Measurements from ENCODE around the gene LATS2.
"Not testable (repeated sequence)": the region's sequence is repeated elsewhere in the genome, so short reads cannot be mapped to it uniquely, and the experiment has no call there.

Gene LATS2

DNA sequence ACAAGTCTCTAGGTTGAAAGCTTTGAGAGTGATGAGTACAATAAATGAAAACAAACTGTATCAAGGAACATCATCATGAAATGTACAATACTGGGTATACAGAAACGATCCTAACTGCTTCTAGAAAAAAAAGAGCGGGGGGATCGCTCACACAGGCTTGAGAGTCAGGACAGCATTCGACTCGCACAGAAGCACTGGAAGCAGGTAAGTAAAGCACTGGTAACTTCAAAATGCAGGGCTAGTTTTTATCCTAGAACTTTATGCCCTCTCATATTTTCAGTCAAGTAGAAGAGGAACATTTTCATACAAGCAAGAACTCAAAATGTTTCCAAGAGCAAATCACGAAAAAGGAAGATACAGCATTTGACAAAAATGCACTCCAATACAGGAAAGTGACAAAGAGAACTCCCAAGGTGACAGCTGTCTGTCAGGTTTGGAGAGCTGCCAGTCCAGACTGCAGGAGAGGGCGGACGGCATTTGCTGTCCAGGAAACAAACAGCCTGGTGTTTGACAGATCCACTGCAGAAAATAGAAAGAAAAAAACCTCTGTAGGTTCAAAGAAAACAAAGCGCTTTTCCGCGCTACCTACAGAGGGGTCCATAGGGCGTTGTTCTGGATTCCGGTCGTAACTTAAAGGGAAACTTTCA lies 100.6 kb downstream of the LATS2 start:
- DNase-seq (ENCODE audit: low read depth in 2 of 2): no peak

DNA sequence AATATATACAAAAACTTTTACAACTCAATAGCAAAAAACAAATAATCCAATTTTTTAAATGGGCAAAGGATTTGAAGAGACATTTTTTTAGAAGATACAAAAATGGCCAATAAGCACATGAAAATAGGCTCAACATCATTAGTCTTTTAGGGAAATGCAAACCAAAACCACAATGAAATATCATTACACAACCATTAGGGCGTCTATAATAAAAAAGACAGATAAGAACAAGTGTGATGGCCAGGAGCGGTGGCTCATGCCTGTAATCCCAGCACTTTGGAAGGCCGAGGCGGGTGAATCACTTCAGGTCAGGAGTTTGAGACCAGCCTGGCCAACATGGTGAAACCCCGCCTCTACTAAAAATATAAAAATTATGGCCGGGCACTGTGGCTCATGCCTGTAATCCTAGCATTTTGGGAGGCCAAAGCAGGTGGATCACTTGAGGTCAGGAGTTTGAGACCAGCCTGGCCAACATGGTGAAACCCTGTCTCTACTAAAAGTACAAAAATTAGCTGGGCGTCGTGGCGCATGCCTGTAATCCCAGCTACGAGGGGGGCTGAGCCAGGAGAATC lies 104.3 kb downstream of the LATS2 start:
- DNase-seq (ENCODE audit: low read depth in 2 of 2): not testable (repeated sequence)

- no peak for DNase-seq (ENCODE audit: low read depth in 2 of 2)
Observed at GRCh38 chr13:20955496-20955895, 105.9 kb downstream of the LATS2 start.

DNA sequence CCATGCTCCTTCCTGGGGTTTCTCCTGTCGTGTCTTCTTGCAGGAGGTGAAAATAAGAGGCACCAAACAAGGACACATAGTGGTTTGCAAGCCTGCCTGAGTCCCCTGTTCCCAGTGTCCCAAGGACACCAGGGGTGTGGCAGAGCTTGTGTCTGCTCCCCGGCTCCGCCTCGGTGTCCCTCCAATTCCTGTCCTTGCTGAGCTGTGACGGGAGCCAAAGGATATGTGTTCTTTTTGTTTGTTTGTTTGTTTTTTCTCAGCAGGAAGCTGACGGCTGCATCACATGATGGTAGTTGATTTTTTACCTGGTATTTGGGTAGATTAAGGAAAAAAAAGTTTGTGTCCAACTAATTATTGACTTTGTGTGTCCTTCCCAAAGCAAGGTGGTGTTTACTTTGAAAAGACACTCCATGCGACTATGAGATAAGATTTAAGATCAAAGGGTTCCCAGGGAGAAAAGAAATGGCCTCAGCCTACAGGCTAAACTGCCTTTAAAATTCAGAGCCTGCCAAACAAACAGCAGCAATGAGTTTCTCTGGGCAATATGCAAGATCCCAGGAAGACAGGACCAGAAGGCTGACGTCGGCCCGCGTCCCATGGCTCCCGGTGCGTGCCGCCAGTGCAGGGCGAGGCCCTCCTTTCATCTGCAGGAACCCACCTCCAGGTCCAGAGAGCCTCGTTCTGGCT lies 108.0 kb downstream of the LATS2 start:
- DNase-seq (ENCODE audit: low read depth in 2 of 2): no peak

DNA sequence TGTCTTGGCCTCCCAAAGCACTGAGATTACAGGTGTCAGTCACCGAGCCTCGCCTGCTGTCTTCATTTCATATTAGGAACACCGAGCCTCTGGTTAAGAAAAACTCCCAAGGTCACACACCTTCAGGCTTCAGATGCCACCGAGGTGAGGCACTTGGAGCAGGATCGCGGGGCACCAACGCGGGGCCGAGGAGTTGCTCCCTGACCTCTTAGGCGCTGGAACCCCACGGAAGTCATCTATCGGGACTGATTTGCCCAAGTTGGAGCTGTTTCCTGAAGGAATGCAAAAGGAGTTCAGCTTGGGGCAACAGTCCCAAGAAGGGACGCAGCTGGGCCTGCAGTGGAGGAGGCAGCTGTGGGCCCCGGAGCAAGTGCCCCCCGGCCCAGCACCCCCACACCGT lies 108.5 kb downstream of the LATS2 start:
- no peak for DNase-seq (ENCODE audit: low read depth in 2 of 2)

GRCh38 chr13:20948001-20948400 lies 113.4 kb downstream of the LATS2 start:
- not testable (repeated sequence) for DNase-seq (ENCODE audit: low read depth in 2 of 2)

- DNase-seq (ENCODE audit: low read depth in 2 of 2): no peak
Observed at GRCh38 chr13:20945952-20946383, 115.4 kb downstream of the LATS2 start.

- DNase-seq (ENCODE audit: low read depth in 2 of 2): no peak
Observed at GRCh38 chr13:20942938-20943559, 118.3 kb downstream of the LATS2 start.

GRCh38 chr13:20940511-20940910 lies 120.9 kb downstream of the LATS2 start:
- DNase-seq (ENCODE audit: low read depth in 2 of 2): not testable (repeated sequence)

GRCh38 chr13:20940083-20940482 lies 121.3 kb downstream of the LATS2 start:
- no peak for DNase-seq (ENCODE audit: low read depth in 2 of 2)

DNA sequence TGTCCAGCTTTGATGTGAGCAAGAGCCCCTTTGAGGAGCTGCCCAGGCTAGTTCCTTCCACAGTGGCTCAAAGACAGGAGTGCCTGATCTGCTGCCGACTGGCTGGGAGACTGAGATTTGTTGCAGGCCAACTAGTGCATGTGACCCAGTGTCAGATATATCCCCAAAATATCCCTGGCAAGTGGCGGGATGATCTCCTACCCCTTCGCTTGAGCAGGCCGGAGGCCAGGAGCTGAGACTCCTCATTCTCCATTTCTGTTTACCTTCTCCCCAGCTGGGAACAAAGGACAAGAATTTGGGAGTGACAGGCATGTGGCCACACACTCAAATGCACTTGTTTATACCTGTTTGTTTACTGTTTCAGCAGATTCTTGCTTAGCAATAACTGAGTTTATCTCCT lies 121.7 kb downstream of the LATS2 start:
- DNase-seq (ENCODE audit: low read depth in 2 of 2): no peak

DNA sequence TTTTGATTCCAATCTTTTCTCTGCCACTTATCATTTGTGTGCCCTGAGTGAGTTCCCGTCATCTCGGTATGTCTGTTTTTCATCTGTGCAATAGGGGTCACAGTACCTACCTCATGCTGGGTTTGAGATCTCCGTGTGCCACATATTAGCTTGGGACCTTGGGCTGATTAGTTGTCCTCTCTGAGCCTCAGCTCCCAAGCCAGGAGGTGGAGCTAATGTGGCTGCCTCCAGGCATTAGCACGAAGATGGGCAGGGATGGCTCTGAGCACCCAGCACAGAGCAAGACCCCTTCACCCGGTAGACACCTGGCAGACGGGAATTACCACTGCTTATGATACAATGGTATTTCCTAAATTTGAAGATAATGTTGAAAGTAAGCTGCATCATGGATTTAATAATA lies 123.1 kb downstream of the LATS2 start:
- DNase-seq (ENCODE audit: low read depth in 2 of 2): no peak

DNA sequence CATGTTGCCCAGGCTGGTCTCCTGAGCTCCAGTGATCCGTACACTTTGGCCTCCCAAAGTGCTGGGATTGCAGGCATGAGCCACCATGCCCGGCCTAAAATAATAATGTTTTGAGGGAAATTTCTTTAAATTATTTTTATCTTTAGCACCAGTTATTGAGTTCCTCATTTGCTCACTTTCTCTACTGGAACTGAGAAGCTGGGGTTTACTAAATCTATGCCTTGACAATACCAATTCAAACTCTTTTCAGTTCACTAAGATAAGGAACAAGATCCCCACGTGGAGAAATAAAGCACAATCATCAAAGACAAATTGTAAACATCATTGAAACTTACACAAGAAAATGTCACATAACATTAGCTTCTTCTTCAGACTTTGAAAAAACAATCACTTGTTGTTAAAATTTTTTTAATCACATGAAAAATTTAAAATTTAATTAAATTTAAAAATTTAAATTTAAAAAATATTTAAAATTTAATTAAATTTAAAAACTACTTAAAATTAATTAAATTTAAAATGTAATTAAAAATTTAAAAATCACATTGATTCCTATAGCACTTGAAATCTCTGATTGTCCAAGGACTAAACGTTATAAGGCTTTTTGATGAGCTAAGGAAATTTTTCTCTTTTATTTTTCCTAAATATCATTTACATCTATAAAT lies 133.7 kb downstream of the LATS2 start:
- no peak for DNase-seq (ENCODE audit: low read depth in 2 of 2)

- not testable (repeated sequence) for DNase-seq (ENCODE audit: low read depth in 2 of 2)
Observed at GRCh38 chr13:20925395-20925790, 136.0 kb downstream of the LATS2 start.

DNA sequence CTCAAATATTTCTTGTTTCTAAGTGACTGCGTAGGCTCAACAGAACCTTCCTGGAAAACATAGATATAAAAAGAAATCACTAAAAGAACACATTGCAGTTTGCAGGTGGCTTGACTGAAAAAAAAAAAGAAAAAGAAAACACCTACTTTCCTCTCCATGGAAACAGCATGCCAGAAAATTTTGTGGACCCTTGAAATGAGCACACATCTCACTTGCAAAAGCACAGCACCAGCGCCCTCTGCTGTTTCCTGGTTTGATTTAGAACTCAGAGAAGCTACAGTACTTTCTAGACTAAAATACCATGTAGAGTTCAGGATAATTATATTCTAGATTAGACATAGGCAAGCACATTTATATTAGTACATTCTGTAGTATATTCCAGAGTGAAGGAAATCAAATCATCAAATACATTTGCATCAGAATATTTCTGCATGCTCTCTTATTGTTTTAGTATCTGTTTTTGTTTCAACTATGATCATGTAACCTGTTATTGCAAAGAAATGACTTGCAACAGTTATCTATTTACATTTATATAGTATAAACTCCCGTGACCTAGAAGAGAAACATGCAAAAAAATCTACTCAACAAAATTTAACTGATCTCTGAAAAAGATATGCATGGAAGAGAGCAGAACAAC lies 136.5 kb downstream of the LATS2 start:
- DNase-seq (ENCODE audit: low read depth in 2 of 2): peak; percentile 39 to 71

- no peak for DNase-seq (ENCODE audit: low read depth in 2 of 2)
Observed at GRCh38 chr13:20923272-20923671, 138.1 kb downstream of the LATS2 start.
